Middle frontal gyrus (tissue), 1 donor: ENCODE measurements around the gene GNB1.
"Not testable (repeated sequence)": the region's sequence is repeated elsewhere in the genome, so short reads cannot be mapped to it uniquely, and the experiment has no call there.

Experiments
- DNase-seq: peaks from one replicate; pipeline ENCODE4 v3.0.0-alpha.2; 2015; ENCODE audit warnings: low spot score; ENCODE audit errors: extremely low spot score

GNB1 gene

GRCh38 chr1:1859970-1860697 lies 30.8 kb downstream of the GNB1 start:
- not testable (repeated sequence) for DNase-seq

- DNase-seq: no peak
Observed at GRCh38 chr1:1858382-1859086, 32.4 kb downstream of the GNB1 start.

GRCh38 chr1:1857096-1857703 lies 33.7 kb downstream of the GNB1 start:
- no peak for DNase-seq

DNA sequence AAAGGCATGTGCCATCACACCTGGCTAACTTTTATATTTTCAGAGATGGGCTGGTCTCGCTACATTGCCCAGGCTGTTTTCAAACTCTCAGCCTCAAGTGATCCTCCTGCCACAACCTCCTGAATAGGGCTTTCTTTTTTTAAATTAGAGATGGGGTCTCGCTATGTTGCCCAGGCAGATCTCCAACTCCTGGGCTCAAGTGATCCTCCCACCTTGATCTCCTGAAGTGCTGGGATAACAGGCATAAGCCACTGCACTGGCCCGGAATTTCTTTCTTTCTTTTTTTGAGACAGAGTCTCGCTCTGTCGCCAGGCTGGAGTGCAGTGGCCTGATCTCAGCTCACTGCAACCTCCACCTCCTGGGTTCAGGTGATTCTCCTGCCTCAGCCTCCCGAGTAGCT lies 34.7 kb downstream of the GNB1 start:
- DNase-seq: not testable (repeated sequence)

- DNase-seq: no peak
Observed at GRCh38 chr1:1853593-1854257, 37.2 kb downstream of the GNB1 start.

- no peak for DNase-seq
Observed at GRCh38 chr1:1852619-1853414, 38.1 kb downstream of the GNB1 start.

- no peak for DNase-seq
Observed at GRCh38 chr1:1847890-1848289, 43.0 kb downstream of the GNB1 start.

- no peak for DNase-seq
Observed at GRCh38 chr1:1847061-1847850, 43.6 kb downstream of the GNB1 start.

GRCh38 chr1:1846386-1846918 lies 44.4 kb downstream of the GNB1 start:
- no peak for DNase-seq

DNA sequence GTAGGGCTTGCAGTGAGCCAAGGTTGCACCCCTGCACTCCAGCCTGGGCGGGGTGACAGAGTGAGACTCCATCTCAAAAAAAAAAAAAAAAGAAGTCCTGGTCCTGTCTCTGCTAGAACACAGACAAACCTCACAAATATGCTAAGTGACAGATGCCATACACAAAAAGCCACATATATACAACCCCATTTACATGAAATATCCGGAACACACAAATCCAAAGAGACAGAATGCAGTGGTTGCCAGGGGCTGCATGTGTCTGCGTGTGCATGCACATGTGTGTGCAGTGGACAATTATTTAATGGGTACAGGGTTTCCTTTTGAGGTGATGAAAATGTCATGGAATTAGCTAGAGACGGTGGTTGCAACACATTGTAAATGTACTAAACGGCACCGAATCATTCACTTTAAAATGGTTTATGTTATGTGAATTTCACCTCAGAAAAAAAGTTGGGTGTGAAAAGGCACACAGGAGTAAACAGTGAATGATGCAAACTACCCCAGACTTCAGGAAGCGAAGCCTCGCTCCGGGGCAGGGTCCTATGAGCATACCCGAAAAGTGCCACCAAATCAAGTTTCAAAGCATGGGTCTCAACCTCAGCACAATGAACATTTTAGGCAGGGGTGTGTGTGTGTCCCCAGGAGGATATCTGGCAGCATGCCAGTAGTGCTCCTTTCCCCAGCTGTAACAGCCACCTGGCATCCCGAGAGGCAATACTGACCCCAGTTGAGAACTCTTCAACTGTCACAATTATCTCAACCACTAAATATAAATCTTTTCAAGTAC lies 48.3 kb downstream of the GNB1 start:
- DNase-seq: no peak

DNA sequence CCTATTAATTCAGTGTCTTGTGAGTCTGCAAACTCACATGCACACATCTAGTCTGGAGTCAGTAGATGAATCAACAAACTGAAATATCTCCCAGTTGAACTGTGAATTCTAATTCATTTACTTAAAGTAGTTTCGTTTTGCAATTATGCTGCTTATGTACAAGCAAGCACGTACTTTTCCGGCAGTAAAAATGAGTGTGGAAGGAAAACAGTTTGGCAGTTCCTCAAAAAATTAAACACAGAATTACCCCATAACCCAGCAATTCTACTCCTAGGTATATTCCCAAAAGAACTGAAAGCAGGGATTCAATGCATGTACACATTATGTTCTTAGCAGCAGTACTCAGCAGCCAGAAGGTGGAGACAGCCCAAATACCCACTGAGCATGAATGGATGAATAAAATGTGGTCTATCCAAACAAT lies 49.3 kb downstream of the GNB1 start:
- DNase-seq: no peak

GRCh38 chr1:1839311-1839965 lies 51.4 kb downstream of the GNB1 start:
- no peak for DNase-seq

GRCh38 chr1:1836119-1836518 lies 54.8 kb downstream of the GNB1 start:
- DNase-seq: no peak

DNA sequence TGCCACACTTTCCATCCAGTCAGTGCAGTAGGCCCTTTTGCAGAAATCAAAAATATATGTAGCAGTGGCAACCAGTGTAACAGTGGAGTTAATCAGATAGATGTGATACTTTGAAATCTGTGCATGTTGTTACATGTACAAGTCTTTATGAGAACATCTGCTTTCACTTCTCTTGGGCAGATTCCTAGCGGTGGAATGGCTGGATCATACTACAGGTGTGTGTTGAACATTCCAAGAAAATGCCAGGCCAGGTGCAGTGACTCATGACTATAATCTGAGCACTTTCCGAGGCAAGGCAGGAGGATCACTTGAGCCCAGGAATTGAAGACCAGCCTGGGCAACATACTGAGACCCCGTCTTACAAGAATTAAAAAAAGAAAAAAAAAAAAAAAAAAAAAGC lies 55.3 kb downstream of the GNB1 start:
- DNase-seq: no peak

GRCh38 chr1:1833916-1834325 lies 57.0 kb downstream of the GNB1 start:
- DNase-seq: no peak

DNA sequence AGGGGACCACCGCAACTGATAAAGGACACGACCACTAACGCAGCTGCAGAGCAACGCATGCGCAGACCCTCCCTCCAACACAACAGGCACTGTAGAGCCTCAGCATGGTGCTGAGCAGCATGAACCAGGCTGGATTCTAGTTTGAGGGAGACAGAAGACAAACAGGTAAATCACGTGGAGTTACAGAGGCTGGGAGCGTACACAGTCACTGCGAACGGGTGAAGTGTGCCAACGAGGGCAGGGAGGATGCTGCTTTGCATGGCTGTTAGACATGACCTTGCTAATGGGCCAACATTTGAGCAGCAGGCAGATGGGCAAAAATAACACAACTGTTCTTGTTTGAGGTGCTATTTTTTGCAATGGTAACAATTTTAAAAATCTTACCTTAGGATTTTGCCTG lies 57.4 kb downstream of the GNB1 start:
- DNase-seq: no peak

DNA sequence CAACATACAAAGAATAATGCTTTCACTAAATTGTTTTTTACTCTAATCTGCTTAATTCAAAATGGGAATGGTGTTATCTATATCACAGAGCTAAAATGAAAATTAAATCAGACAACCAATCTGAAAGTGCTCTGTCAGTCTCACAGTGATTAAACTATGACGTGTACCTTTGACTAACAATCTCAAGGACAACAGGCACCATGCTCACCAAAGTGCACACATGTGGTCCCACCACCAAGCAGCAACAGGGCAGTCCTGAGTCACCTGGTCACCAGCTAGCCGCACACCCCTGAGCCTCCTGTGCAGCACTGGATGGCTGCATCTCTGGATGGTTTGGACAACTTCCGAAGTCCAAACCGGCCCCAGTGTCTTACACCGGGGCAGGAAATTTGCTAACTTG lies 58.1 kb downstream of the GNB1 start:
- no peak for DNase-seq

- no peak for DNase-seq
Observed at GRCh38 chr1:1832166-1832565, 58.7 kb downstream of the GNB1 start.
